Body of pancreas (tissue), 4 donors: ENCODE measurements around the gene AZIN2.

Source experiments
- POLR2A ChIP-seq, 3 donors: fragments of 450-650 bp; IDR thresholded peaks; one replicate each; pipeline ENCODE4 v1.6.1; 2016; ENCODE audit warnings: antibody characterized with exemption in 3 of 3, mild to moderate bottlenecking in 2 of 3
- TF ChIP-seq, protein P1 (sequence below), 7 experiments: fragments of 450-650 bp in 4 of 7; fragments of 200-600 bp in 3 of 7; sonication (generic) in 3 of 7; IDR thresholded peaks; one replicate each; pipeline ENCODE4 v1.5.1; 2016 to 2019; ENCODE audit warnings: antibody characterized with exemption in 7 of 7

DNA sequence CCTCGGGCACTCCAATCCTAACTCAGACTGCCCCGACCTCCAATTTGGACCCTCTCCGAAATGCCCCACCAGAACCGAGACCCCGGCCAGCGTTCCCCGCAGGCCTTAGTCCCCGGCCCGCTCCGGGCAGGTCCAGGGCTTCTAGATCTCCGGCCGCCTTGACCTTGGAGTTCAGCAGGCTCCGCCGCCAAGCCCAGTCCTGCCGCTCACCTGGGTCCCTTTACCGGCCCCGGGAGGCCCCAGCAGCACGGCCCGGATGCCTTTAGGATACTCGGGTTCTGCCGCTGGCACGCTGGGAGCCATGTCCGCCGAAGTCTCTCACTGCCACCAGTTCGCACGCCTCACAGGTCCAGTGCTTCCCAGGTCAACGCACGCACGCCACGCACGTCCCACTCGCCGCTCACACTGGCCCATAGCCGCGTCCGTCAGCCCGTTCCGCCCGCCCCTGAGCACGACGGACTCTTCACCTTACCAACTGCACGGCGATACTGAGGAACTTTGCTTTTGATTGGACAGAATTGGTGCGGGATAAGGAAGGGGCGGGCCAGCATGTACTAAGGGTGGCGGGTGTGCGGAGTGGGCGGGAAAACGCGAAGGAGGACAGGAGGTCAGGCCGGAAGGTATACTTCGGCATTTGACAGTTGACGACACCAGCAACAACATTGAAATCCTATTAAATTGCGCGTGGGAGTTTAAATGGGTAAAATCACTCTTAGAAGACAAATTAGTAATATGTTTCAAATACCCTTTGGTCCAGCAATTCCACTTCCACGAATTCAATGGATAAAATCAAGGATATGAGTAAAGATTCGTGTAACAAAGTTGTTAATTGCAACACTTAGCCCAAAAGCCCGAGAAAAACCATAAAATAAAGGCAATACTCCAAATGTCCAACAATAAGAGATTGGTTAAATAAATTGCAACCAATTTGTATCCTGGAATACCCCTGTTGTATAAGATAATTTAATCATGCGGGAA, 44.1 kb upstream of the AZIN2 start, which contains the start of gene AK2:
- peak; percentile 39 to 87 (median 82) for TF ChIP-seq POLR2A (IDR thresholded peaks at IDR 0.05)
- TF ChIP-seq, protein P1, sequence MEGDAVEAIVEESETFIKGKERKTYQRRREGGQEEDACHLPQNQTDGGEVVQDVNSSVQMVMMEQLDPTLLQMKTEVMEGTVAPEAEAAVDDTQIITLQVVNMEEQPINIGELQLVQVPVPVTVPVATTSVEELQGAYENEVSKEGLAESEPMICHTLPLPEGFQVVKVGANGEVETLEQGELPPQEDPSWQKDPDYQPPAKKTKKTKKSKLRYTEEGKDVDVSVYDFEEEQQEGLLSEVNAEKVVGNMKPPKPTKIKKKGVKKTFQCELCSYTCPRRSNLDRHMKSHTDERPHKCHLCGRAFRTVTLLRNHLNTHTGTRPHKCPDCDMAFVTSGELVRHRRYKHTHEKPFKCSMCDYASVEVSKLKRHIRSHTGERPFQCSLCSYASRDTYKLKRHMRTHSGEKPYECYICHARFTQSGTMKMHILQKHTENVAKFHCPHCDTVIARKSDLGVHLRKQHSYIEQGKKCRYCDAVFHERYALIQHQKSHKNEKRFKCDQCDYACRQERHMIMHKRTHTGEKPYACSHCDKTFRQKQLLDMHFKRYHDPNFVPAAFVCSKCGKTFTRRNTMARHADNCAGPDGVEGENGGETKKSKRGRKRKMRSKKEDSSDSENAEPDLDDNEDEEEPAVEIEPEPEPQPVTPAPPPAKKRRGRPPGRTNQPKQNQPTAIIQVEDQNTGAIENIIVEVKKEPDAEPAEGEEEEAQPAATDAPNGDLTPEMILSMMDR (IDR thresholded peaks at IDR 0.05), result peak in 1 of 7 experiments; percentile 1
